Measurements from ENCODE around the gene SLC38A5.

- no peak for TF ChIP-seq CTCF (IDR thresholded peaks at IDR 0.05; ENCODE audit: insufficient read depth, low read length)
- TF ChIP-seq POLR2AphosphoS5 (IDR thresholded peaks at IDR 0.05; ENCODE audit: low read depth) = no peak
- no peak for TF ChIP-seq GABPA (IDR thresholded peaks at IDR 0.05; ENCODE audit: low read depth)
- no peak for TF ChIP-seq REST (IDR thresholded peaks at IDR 0.05; ENCODE audit: insufficient replicate concordance, low read depth)
- no peak for TF ChIP-seq SPI1 (IDR thresholded peaks at IDR 0.05; ENCODE audit: borderline replicate concordance, low read depth)
These were observed 4.6 kb downstream of the SLC38A5 start for GRCh38 chrX:48465336-48465933.
